ENCODE data around the gene TRIM73.
"Not testable (repeated sequence)": the region's sequence is repeated elsewhere in the genome, so short reads cannot be mapped to it uniquely, and the experiment has no call there.

GRCh38 chr7:75374519-75375317, 20.7 kb upstream of the TRIM73 start:
- TF ChIP-seq, protein P1, sequence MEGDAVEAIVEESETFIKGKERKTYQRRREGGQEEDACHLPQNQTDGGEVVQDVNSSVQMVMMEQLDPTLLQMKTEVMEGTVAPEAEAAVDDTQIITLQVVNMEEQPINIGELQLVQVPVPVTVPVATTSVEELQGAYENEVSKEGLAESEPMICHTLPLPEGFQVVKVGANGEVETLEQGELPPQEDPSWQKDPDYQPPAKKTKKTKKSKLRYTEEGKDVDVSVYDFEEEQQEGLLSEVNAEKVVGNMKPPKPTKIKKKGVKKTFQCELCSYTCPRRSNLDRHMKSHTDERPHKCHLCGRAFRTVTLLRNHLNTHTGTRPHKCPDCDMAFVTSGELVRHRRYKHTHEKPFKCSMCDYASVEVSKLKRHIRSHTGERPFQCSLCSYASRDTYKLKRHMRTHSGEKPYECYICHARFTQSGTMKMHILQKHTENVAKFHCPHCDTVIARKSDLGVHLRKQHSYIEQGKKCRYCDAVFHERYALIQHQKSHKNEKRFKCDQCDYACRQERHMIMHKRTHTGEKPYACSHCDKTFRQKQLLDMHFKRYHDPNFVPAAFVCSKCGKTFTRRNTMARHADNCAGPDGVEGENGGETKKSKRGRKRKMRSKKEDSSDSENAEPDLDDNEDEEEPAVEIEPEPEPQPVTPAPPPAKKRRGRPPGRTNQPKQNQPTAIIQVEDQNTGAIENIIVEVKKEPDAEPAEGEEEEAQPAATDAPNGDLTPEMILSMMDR (IDR thresholded peaks at IDR 0.05), result not testable (repeated sequence)
- TF ChIP-seq ZFX (IDR thresholded peaks at IDR 0.05; ENCODE audit: borderline replicate concordance), result not testable (repeated sequence)

All from 22Rv1 (cell line).